GM19397 (cell line): ENCODE data around the gene P3H3.

ENCODE experiments used
- ATAC-seq: cut with Tn5 transposase; IDR thresholded peaks from one replicate; pipeline ENCODE4 v1.9.1; 2021; ENCODE audit warnings: mild to moderate bottlenecking, moderate library complexity; ENCODE audit not compliant: unreplicated experiment

P3H3 gene

DNA sequence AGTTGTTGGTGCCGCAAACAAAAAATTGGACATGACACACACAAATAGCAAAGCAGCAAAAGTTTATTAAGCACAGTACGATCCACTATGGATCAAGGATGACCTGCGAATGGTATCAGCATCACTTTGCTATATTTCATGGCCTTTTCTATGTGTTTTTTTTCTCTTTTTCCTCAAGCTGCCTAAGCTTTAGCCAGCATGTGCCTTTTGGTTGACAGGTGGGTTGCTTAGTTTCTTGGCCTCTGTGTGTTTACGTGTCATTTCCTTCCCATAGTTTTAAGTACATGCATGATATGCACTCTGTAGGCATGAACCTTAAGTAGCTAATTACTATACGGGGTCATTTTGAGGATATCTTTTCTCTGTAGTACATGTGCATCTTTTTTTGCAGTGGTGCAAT, 29.1 kb upstream of the P3H3 start:
- no peak for ATAC-seq

DNA sequence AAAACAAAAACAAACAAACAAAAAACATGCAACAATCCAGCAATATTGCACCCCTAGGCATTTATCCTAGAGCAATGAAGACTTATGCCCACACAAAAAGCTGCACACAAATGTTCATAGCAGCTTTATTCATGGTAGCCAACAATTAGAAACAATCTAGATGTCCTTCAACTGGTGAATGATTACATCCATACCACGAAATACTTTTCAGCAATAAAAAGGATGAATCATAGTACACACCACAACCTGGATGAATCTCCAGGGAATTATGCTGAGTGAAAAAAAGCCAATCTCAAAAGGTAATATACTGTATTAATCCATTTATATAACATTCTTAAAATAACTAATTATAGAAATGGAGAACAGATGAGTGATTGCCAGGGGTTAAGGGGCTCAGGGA, 21.0 kb upstream of the P3H3 start:
- ATAC-seq = no peak

DNA sequence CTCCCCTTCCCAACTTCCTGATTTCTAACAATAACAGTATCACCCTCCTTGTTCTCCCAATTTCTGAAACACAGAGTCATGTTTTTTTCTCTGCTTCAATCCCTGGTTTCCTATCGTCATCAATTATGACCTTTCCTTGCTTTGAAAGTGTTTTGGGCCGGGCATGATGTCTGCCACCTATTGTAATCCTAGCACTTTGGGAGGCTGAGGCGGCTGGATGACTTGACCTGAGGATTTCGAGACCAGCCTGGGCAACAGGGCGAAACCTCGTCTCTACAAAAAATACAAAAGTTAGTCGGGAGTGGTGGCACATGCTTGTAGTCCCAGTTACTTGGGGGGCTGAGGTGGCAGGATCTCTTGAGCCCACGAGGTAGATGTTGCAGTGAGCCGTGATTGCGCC, 19.2 kb upstream of the P3H3 start:
- ATAC-seq = no peak

- ATAC-seq = no peak
Measured at GRCh38 chr12:6810758-6811157, 17.4 kb upstream of the P3H3 start.

- ATAC-seq = no peak
Measured at GRCh38 chr12:6813363-6813762, 14.8 kb upstream of the P3H3 start.

GRCh38 chr12:6816598-6816997, 11.6 kb upstream of the P3H3 start:
- no peak for ATAC-seq

DNA sequence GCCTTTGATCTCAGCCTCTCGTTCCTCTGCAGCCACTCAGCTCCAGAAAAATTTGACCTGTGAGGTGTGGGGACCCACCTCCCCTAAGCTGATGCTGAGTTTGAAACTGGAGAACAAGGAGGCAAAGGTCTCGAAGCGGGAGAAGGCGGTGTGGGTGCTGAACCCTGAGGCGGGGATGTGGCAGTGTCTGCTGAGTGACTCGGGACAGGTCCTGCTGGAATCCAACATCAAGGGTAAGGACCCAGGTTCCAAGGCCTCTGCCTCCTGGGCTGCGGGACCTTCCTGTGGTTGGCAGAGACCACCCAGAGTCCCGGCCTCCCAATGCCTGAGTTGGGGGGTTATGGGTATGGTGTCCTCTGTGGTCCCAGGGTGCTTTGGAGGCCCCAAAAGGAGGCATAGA, 11.1 kb upstream of the P3H3 start:
- no peak for ATAC-seq

DNA sequence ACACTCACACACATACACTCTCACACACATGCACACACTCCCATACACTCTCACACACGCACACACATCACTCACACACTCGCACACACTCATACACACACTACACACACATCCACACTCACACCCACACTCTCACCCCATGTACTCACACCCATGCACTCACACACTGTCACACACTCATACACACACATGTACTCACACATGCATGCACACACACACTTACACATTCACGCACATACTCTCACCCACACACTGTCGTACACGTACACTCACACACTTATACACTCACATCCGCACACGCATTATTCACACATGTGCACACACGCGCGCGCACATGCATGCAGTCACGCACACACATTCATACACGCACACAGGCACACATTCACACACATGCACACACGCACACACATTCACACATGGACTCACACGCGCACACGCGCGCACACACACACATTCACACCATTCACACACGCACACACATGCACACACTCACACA, 10.5 kb upstream of the P3H3 start:
- no peak for ATAC-seq

GRCh38 chr12:6818222-6818621, 10.0 kb upstream of the P3H3 start:
- ATAC-seq = no peak

DNA sequence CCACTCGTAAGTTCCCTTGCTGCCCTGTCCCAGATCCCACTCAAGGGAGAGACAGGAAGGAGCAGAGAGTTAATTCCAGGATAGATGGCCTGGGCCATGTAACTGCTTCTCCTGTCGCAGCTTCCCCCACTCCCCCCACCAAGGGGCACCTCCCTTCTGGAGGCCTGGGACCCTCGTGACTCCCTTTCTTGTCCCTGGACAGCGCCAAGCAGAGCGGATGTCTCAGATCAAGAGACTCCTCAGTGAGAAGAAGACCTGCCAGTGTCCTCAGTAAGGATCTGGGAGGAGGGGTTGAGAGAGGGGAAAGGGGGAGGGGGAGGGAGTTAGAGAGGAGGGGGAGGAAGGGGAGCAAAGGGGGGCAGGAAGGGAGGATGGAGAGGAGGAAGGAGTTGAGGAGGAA, 9.6 kb upstream of the P3H3 start:
- ATAC-seq = no peak

- no peak for ATAC-seq
Measured at GRCh38 chr12:6819106-6820030, 8.8 kb upstream of the P3H3 start.

DNA sequence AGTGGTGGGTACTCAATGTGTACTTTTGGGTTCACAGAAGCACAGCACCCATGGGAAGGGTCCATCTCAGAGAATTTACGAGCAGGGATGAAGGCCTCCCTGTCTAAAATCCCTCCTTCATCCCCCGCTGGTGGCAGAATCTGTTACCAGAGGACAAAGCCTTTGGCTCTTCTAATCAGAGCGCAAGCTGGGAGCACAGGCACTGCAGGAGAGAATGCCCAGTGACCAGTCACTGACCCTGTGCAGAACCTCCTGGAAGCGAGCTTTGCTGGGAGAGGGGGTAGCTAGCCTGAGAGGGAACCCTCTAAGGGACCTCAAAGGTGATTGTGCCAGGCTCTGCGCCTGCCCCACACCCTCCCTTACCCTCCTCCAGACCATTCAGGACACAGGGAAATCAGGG, 8.0 kb upstream of the P3H3 start:
- ATAC-seq = no peak

DNA sequence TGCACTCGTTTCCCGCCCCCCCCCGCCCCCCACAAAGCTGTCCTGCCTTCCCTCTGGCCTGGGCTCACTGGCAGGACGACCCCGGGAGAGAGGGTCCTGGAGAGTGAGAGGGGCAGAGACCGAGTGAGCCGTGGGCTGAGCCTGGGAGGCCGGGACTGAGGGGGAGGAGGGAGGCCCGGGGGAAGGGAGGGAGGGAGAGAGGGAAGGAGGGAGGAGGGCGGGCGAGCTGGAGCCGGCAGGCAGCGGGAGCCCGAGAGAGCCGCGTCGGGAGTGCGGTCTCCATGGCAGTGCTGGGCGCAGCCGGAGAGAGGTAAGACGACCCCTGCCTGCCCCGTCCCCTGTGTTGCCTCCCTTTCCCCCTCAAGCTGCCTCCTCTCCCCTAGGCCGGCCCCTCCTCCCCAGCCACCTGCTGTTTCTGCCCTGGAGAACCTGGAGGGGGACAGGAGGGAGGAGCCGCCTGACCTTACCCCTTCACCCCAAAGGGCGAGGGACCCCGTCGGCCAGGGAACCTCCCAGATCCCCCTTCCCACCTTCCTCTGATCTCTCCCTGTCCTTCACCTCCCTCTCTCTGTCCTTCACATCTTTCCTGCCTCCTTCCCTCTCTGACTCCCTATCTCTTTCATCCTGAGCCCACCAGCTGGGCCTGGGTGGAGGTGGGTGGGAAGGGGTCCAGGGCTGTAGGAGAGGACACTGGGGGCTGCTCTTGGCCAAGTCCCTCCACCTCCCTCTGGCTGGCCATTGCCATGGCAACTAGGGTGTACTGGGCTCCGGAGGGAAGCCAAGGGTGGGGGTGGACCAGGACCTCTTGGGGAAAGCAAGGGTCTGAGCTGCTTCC, 6.4 kb upstream of the P3H3 start, which contains the start of gene GPR162:
TSS of gene GPR162 (plus strand) at position 231 of the 835 bp plus-strand sequence. CDS start 2,078 bp downstream, outside the sequence.
- no peak for ATAC-seq

GRCh38 chr12:6822426-6823135, 5.6 kb upstream of the P3H3 start:
- ATAC-seq = no peak

DNA sequence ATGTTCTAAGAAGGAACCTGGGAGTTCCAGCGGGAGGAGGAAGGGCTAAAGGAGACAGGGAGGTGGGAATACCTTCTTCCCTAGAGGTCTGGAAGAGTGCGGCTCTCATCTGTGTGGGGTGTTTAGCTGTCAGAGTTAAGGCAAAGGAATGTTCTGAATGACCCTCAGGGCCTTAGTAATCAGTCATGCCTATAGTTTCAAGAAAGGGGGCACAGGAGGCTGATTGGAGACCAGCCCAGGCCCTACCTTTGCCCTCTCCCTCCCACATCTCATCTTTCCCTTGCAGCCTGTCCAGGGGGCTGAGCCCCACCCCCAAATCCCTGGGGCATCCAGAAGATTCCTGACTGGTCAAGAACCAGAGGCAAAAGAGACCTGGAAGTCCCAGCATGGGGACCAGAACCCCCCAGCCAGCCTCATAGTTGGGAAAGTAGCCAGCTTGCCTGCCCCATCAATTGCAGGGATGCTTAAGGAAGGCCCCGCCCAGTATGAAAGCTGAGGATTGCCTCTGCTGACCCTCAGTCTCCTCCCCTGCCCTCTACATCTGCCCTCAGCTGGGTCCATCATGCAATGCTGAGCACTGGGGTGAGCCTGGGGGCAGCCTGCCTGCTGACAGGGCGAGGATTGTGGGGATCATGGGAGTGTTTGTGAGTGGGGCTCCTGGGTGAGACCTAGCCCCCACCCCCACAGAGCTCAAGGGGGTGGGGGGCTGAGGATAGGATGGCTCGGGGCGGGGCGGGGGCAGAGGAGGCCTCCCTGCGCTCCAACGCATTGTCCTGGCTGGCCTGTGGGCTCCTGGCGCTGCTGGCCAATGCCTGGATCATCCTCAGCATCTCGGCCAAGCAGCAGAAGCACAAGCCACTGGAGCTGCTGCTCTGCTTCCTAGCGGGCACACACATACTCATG, 4.8 kb upstream of the P3H3 start:
- no peak for ATAC-seq

GRCh38 chr12:6824085-6824775, 4.0 kb upstream of the P3H3 start:
- ATAC-seq = no peak

- ATAC-seq = no peak
Measured at GRCh38 chr12:6824901-6825381, 3.3 kb upstream of the P3H3 start.

DNA sequence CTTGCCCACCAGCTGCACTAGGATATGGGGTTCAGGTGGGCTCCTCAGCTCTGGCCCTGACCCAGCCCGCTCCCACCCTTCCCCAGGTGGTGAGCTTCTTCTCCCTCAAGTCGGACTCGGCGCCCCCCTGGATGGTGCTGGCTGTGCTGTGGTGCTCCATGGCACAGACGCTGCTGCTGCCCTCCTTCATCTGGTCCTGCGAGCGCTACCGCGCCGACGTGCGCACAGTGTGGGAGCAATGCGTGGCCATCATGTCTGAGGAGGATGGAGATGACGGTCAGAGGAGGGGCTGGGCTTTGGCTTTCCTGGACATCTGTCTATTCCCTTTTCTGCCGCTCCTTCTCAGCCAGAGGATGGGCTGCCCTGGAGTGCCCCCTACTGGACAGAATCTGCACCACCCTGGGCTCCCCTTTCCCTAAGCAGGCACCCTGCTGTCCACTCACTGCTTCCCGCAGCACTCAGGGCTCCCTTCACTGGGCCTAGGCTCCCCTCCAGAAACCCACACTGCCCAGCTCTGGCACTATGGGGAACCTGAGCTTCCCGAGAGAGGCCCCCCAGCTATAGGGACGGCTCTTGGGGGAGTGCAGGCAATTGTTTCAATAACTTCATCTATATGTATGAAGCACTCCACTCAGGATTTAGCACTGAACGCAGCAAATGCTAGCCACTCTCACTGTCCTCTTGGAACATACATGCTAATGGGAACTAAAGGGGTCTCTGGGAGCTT, 2.6 kb upstream of the P3H3 start:
- no peak for ATAC-seq
